ENCODE measurements around the gene DENND2A. TPM values are rescaled to one million over a fixed set of nuclear protein-coding genes. Genes with fewer than 3 reads are reported as not detected.
"Not testable (repeated sequence)": the region's sequence is repeated elsewhere in the genome, so short reads cannot be mapped to it uniquely, and the experiment has no call there.

Gene DENND2A
- polyA plus RNA-seq, 1 donor, result 12.2 TPM

- H3K27ac ChIP-seq (ENCODE audit: low read length), result not testable (repeated sequence)
Observed at GRCh38 chr7:140619915-140620510, 20.6 kb downstream of the DENND2A start.

GRCh38 chr7:140619176-140619575, 21.4 kb downstream of the DENND2A start:
- DNase-seq, result no peak
- H3K27ac ChIP-seq (ENCODE audit: low read length), result no peak overlapping the region
- WGBS (ENCODE audit: insufficient coverage, low lambda C conversion rate), result 75% methylated on average over 1 of the region's 1 CpG
- no peak overlapping the region for H3K4me3 ChIP-seq (ENCODE audit: low read length)
- H3K4me1 ChIP-seq (ENCODE audit: control insufficient read depth, insufficient read depth, low read length), result no peaks in the 10 kb centered on the region
- no peaks in the 10 kb centered on the region for H3K27me3 ChIP-seq (ENCODE audit: control insufficient read depth, insufficient read depth, low read length)
- no peaks in the 10 kb centered on the region for H3K9me3 ChIP-seq (ENCODE audit: control insufficient read depth, low read depth, low read length)
- H3K36me3 ChIP-seq (ENCODE audit: control insufficient read depth, insufficient read depth, low read length), result no peaks in the 10 kb centered on the region

More at GRCh38 chr7:140619915-140620510, 20.6 kb downstream of the DENND2A start:
- not testable (repeated sequence) for DNase-seq; H3K27me3 ChIP-seq (ENCODE audit: control insufficient read depth, insufficient read depth, low read length); H3K4me3 ChIP-seq (ENCODE audit: low read length); H3K9me3 ChIP-seq (ENCODE audit: control insufficient read depth, low read depth, low read length); H3K36me3 ChIP-seq (ENCODE audit: control insufficient read depth, insufficient read depth, low read length); H3K4me1 ChIP-seq (ENCODE audit: control insufficient read depth, insufficient read depth, low read length)
- WGBS (ENCODE audit: insufficient coverage, low lambda C conversion rate), result 100% methylated on average over 1 of the region's 11 CpGs

GRCh38 chr7:140618306-140618705, 22.3 kb downstream of the DENND2A start:
- H3K4me1 ChIP-seq (ENCODE audit: control insufficient read depth, insufficient read depth, low read length), result no peaks in the 10 kb centered on the region

GRCh38 chr7:140617081-140617480, 23.5 kb downstream of the DENND2A start:
- 100% methylated on average over 1 of the region's 7 CpGs for WGBS (ENCODE audit: insufficient coverage, low lambda C conversion rate)
- Histone ChIP-seq H3K36me3 (ENCODE audit: control insufficient read depth, insufficient read depth, low read length) (no peaks in the 10 kb centered on the region), H3K4me1 (ENCODE audit: control insufficient read depth, insufficient read depth, low read length) (no peaks in the 10 kb centered on the region), H3K27ac (ENCODE audit: low read length) (no peak overlapping the region), H3K27me3 (ENCODE audit: control insufficient read depth, insufficient read depth, low read length) (no peaks in the 10 kb centered on the region), H3K4me3 (ENCODE audit: low read length) (no peak overlapping the region), H3K9me3 (ENCODE audit: control insufficient read depth, low read depth, low read length) (no peaks in the 10 kb centered on the region)
- DNase-seq, result no peak

More at GRCh38 chr7:140618306-140618705, 22.3 kb downstream of the DENND2A start:
- DNase-seq, result no peak
- Histone ChIP-seq H3K4me3 (ENCODE audit: low read length) (no peak overlapping the region), H3K27me3 (ENCODE audit: control insufficient read depth, insufficient read depth, low read length) (no peaks in the 10 kb centered on the region), H3K36me3 (ENCODE audit: control insufficient read depth, insufficient read depth, low read length) (no peaks in the 10 kb centered on the region), H3K9me3 (ENCODE audit: control insufficient read depth, low read depth, low read length) (no peaks in the 10 kb centered on the region), H3K27ac (ENCODE audit: low read length) (no peak overlapping the region)
- 89% methylated on average over 1 of the region's 5 CpGs for WGBS (ENCODE audit: insufficient coverage, low lambda C conversion rate)

GRCh38 chr7:140616328-140616727, 24.3 kb downstream of the DENND2A start:
- no peaks in the 10 kb centered on the region for H3K4me1 ChIP-seq (ENCODE audit: control insufficient read depth, insufficient read depth, low read length)
- H3K27me3 ChIP-seq (ENCODE audit: control insufficient read depth, insufficient read depth, low read length), result no peaks in the 10 kb centered on the region
- no peak overlapping the region for H3K27ac ChIP-seq (ENCODE audit: low read length)
- DNase-seq, result no peak
- no peaks in the 10 kb centered on the region for H3K36me3 ChIP-seq (ENCODE audit: control insufficient read depth, insufficient read depth, low read length)
- WGBS (ENCODE audit: insufficient coverage, low lambda C conversion rate), result no CpG with 5 or more reads among the region's 4 CpGs
- H3K9me3 ChIP-seq (ENCODE audit: control insufficient read depth, low read depth, low read length), result no peaks in the 10 kb centered on the region
- H3K4me3 ChIP-seq (ENCODE audit: low read length), result no peak overlapping the region

- H3K4me3 ChIP-seq (ENCODE audit: low read length), result no peak overlapping the region
- no peaks in the 10 kb centered on the region for H3K36me3 ChIP-seq (ENCODE audit: control insufficient read depth, insufficient read depth, low read length)
- no peaks in the 10 kb centered on the region for H3K4me1 ChIP-seq (ENCODE audit: control insufficient read depth, insufficient read depth, low read length)
- no peak overlapping the region for H3K27ac ChIP-seq (ENCODE audit: low read length)
- no peaks in the 10 kb centered on the region for H3K27me3 ChIP-seq (ENCODE audit: control insufficient read depth, insufficient read depth, low read length)
- WGBS (ENCODE audit: insufficient coverage, low lambda C conversion rate), result 100% methylated on average over 1 of the region's 8 CpGs
- DNase-seq, result no peak
- H3K9me3 ChIP-seq (ENCODE audit: control insufficient read depth, low read depth, low read length), result no peaks in the 10 kb centered on the region
Observed at GRCh38 chr7:140611641-140612040, 29.0 kb downstream of the DENND2A start.

- Histone ChIP-seq H3K9me3 (ENCODE audit: control insufficient read depth, low read depth, low read length) (no peaks in the 10 kb centered on the region), H3K4me1 (ENCODE audit: control insufficient read depth, insufficient read depth, low read length) (no peaks in the 10 kb centered on the region), H3K4me3 (ENCODE audit: low read length) (no peak overlapping the region), H3K36me3 (ENCODE audit: control insufficient read depth, insufficient read depth, low read length) (no peaks in the 10 kb centered on the region), H3K27ac (ENCODE audit: low read length) (no peak overlapping the region), H3K27me3 (ENCODE audit: control insufficient read depth, insufficient read depth, low read length) (no peaks in the 10 kb centered on the region)
- WGBS (ENCODE audit: insufficient coverage, low lambda C conversion rate), result no CpG with 5 or more reads among the region's 12 CpGs
- no peak for DNase-seq
Observed at GRCh38 chr7:140610204-140611165, 30.1 kb downstream of the DENND2A start.

GRCh38 chr7:140609646-140610045, 31.0 kb downstream of the DENND2A start:
- H3K36me3 ChIP-seq (ENCODE audit: control insufficient read depth, insufficient read depth, low read length), result no peaks in the 10 kb centered on the region
- no CpG with 5 or more reads among the region's 2 CpGs for WGBS (ENCODE audit: insufficient coverage, low lambda C conversion rate)
- H3K4me1 ChIP-seq (ENCODE audit: control insufficient read depth, insufficient read depth, low read length), result no peaks in the 10 kb centered on the region

GRCh38 chr7:140607441-140607989, 33.1 kb downstream of the DENND2A start:
- H3K27ac ChIP-seq (ENCODE audit: low read length), result peak overlapping the region; percentile 42
- no peaks in the 10 kb centered on the region for H3K9me3 ChIP-seq (ENCODE audit: control insufficient read depth, low read depth, low read length)
- WGBS (ENCODE audit: insufficient coverage, low lambda C conversion rate), result no CpG with 5 or more reads among the region's 7 CpGs

More at GRCh38 chr7:140609646-140610045, 31.0 kb downstream of the DENND2A start:
- Histone ChIP-seq H3K27me3 (ENCODE audit: control insufficient read depth, insufficient read depth, low read length) (no peaks in the 10 kb centered on the region), H3K9me3 (ENCODE audit: control insufficient read depth, low read depth, low read length) (no peaks in the 10 kb centered on the region), H3K27ac (ENCODE audit: low read length) (no peak overlapping the region), H3K4me3 (ENCODE audit: low read length) (no peak overlapping the region)
- DNase-seq, result no peak

GRCh38 chr7:140605337-140605736, 35.3 kb downstream of the DENND2A start:
- DNase-seq, result no peak
- no CpG with 5 or more reads among the region's 5 CpGs for WGBS (ENCODE audit: insufficient coverage, low lambda C conversion rate)
- Histone ChIP-seq H3K27me3 (ENCODE audit: control insufficient read depth, insufficient read depth, low read length) (no peaks in the 10 kb centered on the region), H3K27ac (ENCODE audit: low read length) (peak overlapping the region; percentile 9), H3K4me1 (ENCODE audit: control insufficient read depth, insufficient read depth, low read length) (no peaks in the 10 kb centered on the region), H3K4me3 (ENCODE audit: low read length) (no peak overlapping the region), H3K9me3 (ENCODE audit: control insufficient read depth, low read depth, low read length) (no peaks in the 10 kb centered on the region), H3K36me3 (ENCODE audit: control insufficient read depth, insufficient read depth, low read length) (peaks cover 11% of the 10 kb centered on the region)

More at GRCh38 chr7:140607441-140607989, 33.1 kb downstream of the DENND2A start:
- Histone ChIP-seq H3K27me3 (ENCODE audit: control insufficient read depth, insufficient read depth, low read length) (no peaks in the 10 kb centered on the region), H3K4me3 (ENCODE audit: low read length) (no peak overlapping the region), H3K36me3 (ENCODE audit: control insufficient read depth, insufficient read depth, low read length) (no peaks in the 10 kb centered on the region), H3K4me1 (ENCODE audit: control insufficient read depth, insufficient read depth, low read length) (no peaks in the 10 kb centered on the region)
- DNase-seq, result peak; percentile 43 to 44

Measured in large intestine (tissue), 3 donors.